Tibial nerve (tissue), 4 donors: ENCODE results near the gene SURF2. TPM values are rescaled to one million over a fixed set of nuclear protein-coding genes. Genes with fewer than 3 reads are reported as not detected.

ENCODE experiments used
- DNase-seq, 2 donors: peaks; one replicate each; pipeline ENCODE4 v3.0.0-alpha.2; 2019; ENCODE audit warnings: low spot score in 2 of 2
- H3K27ac ChIP-seq, 4 donors: fragments of 200-600 bp; sonication (generic) in 3 of 4; one replicate each; pipeline ENCODE4 v1.5.1; 2017 to 2019; ENCODE audit warnings: mild to moderate bottlenecking in 1 of 4
- H3K27me3 ChIP-seq, 2 donors: fragments of 200-600 bp; sonication (generic) in 1 of 2; one replicate each; pipeline versions ENCODE4 v1.5.1 to v1.6.0; 2017 to 2019
- H3K36me3 ChIP-seq, 3 donors: fragments of 200-600 bp; sonication (generic); one replicate each; pipeline ENCODE4 v1.5.1; 2018 to 2019
- H3K4me1 ChIP-seq, 4 donors: fragments of 200-600 bp; sonication (generic) in 3 of 4; one replicate each; pipeline ENCODE4 v1.5.1; 2017 to 2019
- H3K4me3 ChIP-seq, 4 donors: fragments of 200-600 bp; sonication (generic) in 3 of 4; one replicate each; pipeline ENCODE4 v1.5.1; 2017 to 2019; ENCODE audit warnings: mild to moderate bottlenecking in 1 of 4, moderate library complexity in 1 of 4
- H3K9me3 ChIP-seq, 4 donors: fragments of 200-600 bp; sonication (generic) in 3 of 4; one replicate each; pipeline ENCODE4 v1.5.1; 2017 to 2019
- CTCF ChIP-seq, 5 experiments: fragments of 200-600 bp in 3 of 5; fragments of 450-650 bp in 2 of 5; sonication (generic) in 3 of 5; IDR thresholded peaks; one replicate each; pipeline ENCODE4 v1.5.1; 2016 to 2019; ENCODE audit warnings: antibody characterized with exemption in 5 of 5, mild to moderate bottlenecking in 3 of 5, moderate library complexity in 2 of 5
- EP300 ChIP-seq, 2 donors: sonication (generic); formaldehyde crosslinking; IDR thresholded peaks; one replicate each; pipeline ENCODE4 v1.6.1; 2017; ENCODE audit warnings: antibody characterized with exemption in 2 of 2, mild to moderate bottlenecking in 1 of 2
- POLR2A ChIP-seq, 2 donors: fragments of 450-650 bp; IDR thresholded peaks; one replicate each; pipeline ENCODE4 v1.6.1; 2017; ENCODE audit warnings: antibody characterized with exemption in 2 of 2, mild to moderate bottlenecking in 2 of 2, moderate library complexity in 2 of 2
- WGBS, 2 donors: methylation state at CpG; one replicate each; pipeline ENCODE4 v1.1.5; 2018; 5-methylcytosine and 5-hydroxymethylcytosine counted together
- total RNA-seq, 4 donors: library from RNA; depleted of rRNA; stranded (reverse); fragments of >200 nt; gene quantifications; one replicate each; pipeline ENCODE4 v1.1.0, GENCODE V29; 2016

The SURF2 gene
- total RNA-seq, 4 donors from 2014 or later = 12.2 to 24.3 (median 23.0) TPM

GRCh38 chr9:133361507-133362092 lies 5.2 kb downstream of the SURF2 start:
- no peaks in the 10 kb centered on the region for H3K9me3 ChIP-seq
- H3K27me3 ChIP-seq = no peaks in the 10 kb centered on the region
- 72 to 74% methylated on average over 13 of the region's 13 CpGs for WGBS, 2 donors
- no peak for DNase-seq
- TF ChIP-seq CTCF (IDR thresholded peaks at IDR 0.05) (no peak), POLR2A (IDR thresholded peaks at IDR 0.05) (no peak), EP300 (IDR thresholded peaks at IDR 0.05) (no peak)
- H3K27ac ChIP-seq = no peak overlapping the region
- peaks cover 0 to 35% (median 10%) of the 10 kb centered on the region in 4 donors for H3K4me1 ChIP-seq
- no peak overlapping the region for H3K4me3 ChIP-seq
- H3K36me3 ChIP-seq = peaks cover 0 to 82% (median 0%) of the 10 kb centered on the region in 3 donors

- Histone ChIP-seq H3K9me3 (no peaks in the 10 kb centered on the region), H3K27me3 (no peaks in the 10 kb centered on the region), H3K4me1 (peaks cover 0 to 34% (median 4%) of the 10 kb centered on the region in 4 donors), H3K4me3 (no peak overlapping the region), H3K27ac (no peak overlapping the region), H3K36me3 (peaks cover 0 to 91% (median 8%) of the 10 kb centered on the region in 3 donors)
- TF ChIP-seq EP300 (IDR thresholded peaks at IDR 0.05) = no peak
- TF ChIP-seq CTCF (IDR thresholded peaks at IDR 0.05) = no peak
- TF ChIP-seq POLR2A (IDR thresholded peaks at IDR 0.05) = no peak
- WGBS, 2 donors = 81 to 89% methylated on average over 14 to 15 of the region's 15 CpGs
- DNase-seq = no peak
These were observed 6.2 kb downstream of the SURF2 start for GRCh38 chr9:133362359-133363044.

GRCh38 chr9:133366435-133366834 lies 10.1 kb downstream of the SURF2 start:
- Histone ChIP-seq H3K4me1 (peaks cover 0 to 51% (median 27%) of the 10 kb centered on the region in 4 donors), H3K27ac (no peak overlapping the region), H3K4me3 (no peak overlapping the region), H3K9me3 (no peaks in the 10 kb centered on the region), H3K36me3 (peaks cover 0 to 83% (median 8%) of the 10 kb centered on the region in 3 donors), H3K27me3 (no peaks in the 10 kb centered on the region)
- no peak for DNase-seq
- WGBS, 2 donors = 88% methylated on average over 11 of the region's 11 CpGs
- TF ChIP-seq EP300 (IDR thresholded peaks at IDR 0.05) = no peak

GRCh38 chr9:133367221-133367620 lies 10.9 kb downstream of the SURF2 start:
- DNase-seq = no peak
- no peak for TF ChIP-seq EP300 (IDR thresholded peaks at IDR 0.05)
- no peak for TF ChIP-seq POLR2A (IDR thresholded peaks at IDR 0.05)
- TF ChIP-seq CTCF (IDR thresholded peaks at IDR 0.05) = no peak
- Histone ChIP-seq H3K4me3 (no peak overlapping the region), H3K4me1 (peaks cover 0 to 59% (median 35%) of the 10 kb centered on the region in 4 donors), H3K9me3 (no peaks in the 10 kb centered on the region), H3K27me3 (no peaks in the 10 kb centered on the region), H3K27ac (no peak overlapping the region), H3K36me3 (peaks cover 0 to 80% (median 8%) of the 10 kb centered on the region in 3 donors)
- 88 to 90% methylated on average over 22 of the region's 22 CpGs for WGBS, 2 donors

- no peak for DNase-seq
- Histone ChIP-seq H3K27me3 (no peaks in the 10 kb centered on the region), H3K4me3 (no peak overlapping the region), H3K4me1 (peaks cover 0 to 61% (median 41%) of the 10 kb centered on the region in 4 donors), H3K27ac (peak overlapping the region in 1 of 4 donors; percentile 21), H3K9me3 (no peaks in the 10 kb centered on the region), H3K36me3 (peaks cover 0 to 79% (median 8%) of the 10 kb centered on the region in 3 donors)
- TF ChIP-seq POLR2A (IDR thresholded peaks at IDR 0.05) (no peak), EP300 (IDR thresholded peaks at IDR 0.05) (no peak), CTCF (IDR thresholded peaks at IDR 0.05) (no peak)
- WGBS, 2 donors = 77 to 84% methylated on average over 10 of the region's 10 CpGs
These were observed 11.4 kb downstream of the SURF2 start for GRCh38 chr9:133367778-133368177.
